ENCODE results near the gene ASIP. TPM values are rescaled to one million over a fixed set of nuclear protein-coding genes. Genes with fewer than 3 reads are reported as not detected.
"Not testable (repeated sequence)": the region's sequence is repeated elsewhere in the genome, so short reads cannot be mapped to it uniquely, and the experiment has no call there.

ASIP gene
- total RNA-seq, 1 experiment from 2014 or later = not detected

- H3K4me3 ChIP-seq (ENCODE audit: low read length) = no peak overlapping the region
- no peaks in the 10 kb centered on the region for H3K9me3 ChIP-seq (ENCODE audit: low read length)
- DNase-seq = no peak
- H3K79me2 ChIP-seq (ENCODE audit: low read length) = no peaks in the 10 kb centered on the region
- H3K9ac ChIP-seq (ENCODE audit: low read length) = no peak overlapping the region
- H3K27me3 ChIP-seq (ENCODE audit: low read length) = no peaks in the 10 kb centered on the region
- H3K36me3 ChIP-seq (ENCODE audit: insufficient read depth, low read length) = no peaks in the 10 kb centered on the region
- no peaks in the 10 kb centered on the region for H3K4me1 ChIP-seq (ENCODE audit: low read length)
- no peaks in the 10 kb centered on the region for H3K9me2 ChIP-seq (replicated peaks; ENCODE audit: insufficient read depth, low read length)
- H4K20me1 ChIP-seq (ENCODE audit: insufficient read depth, low read depth, low read length) = no peaks in the 10 kb centered on the region
- no peak overlapping the region for H3K27ac ChIP-seq (ENCODE audit: low read length)
- H2AFZ ChIP-seq (ENCODE audit: low read length) = no peak overlapping the region
- no peak overlapping the region for H3K4me2 ChIP-seq (ENCODE audit: low read depth, low read length, poor library complexity, severe bottlenecking)
Measured at GRCh38 chr20:34232494-34233087, 8.6 kb upstream of the ASIP start.

GRCh38 chr20:34233687-34234086 is 7.5 kb upstream of the ASIP start:
- DNase-seq = no peak
- no peak overlapping the region for H3K27ac ChIP-seq (ENCODE audit: low read length)
- H3K27me3 ChIP-seq (ENCODE audit: low read length) = no peaks in the 10 kb centered on the region
- H3K79me2 ChIP-seq (ENCODE audit: low read length) = no peaks in the 10 kb centered on the region
- no peaks in the 10 kb centered on the region for H3K9me2 ChIP-seq (replicated peaks; ENCODE audit: insufficient read depth, low read length)
- H3K4me2 ChIP-seq (ENCODE audit: low read depth, low read length, poor library complexity, severe bottlenecking) = no peak overlapping the region
- H3K4me3 ChIP-seq (ENCODE audit: low read length) = no peak overlapping the region
- no peaks in the 10 kb centered on the region for H3K9me3 ChIP-seq (ENCODE audit: low read length)
- no peak overlapping the region for H2AFZ ChIP-seq (ENCODE audit: low read length)
- H3K36me3 ChIP-seq (ENCODE audit: insufficient read depth, low read length) = no peaks in the 10 kb centered on the region
- no peak overlapping the region for H3K9ac ChIP-seq (ENCODE audit: low read length)
- H4K20me1 ChIP-seq (ENCODE audit: insufficient read depth, low read depth, low read length) = no peaks in the 10 kb centered on the region
- no peaks in the 10 kb centered on the region for H3K4me1 ChIP-seq (ENCODE audit: low read length)

- Histone ChIP-seq H3K79me2 (ENCODE audit: low read length) (no peaks in the 10 kb centered on the region), H3K9ac (ENCODE audit: low read length) (no peak overlapping the region), H3K4me2 (ENCODE audit: low read depth, low read length, poor library complexity, severe bottlenecking) (no peak overlapping the region), H2AFZ (ENCODE audit: low read length) (no peak overlapping the region), H3K4me3 (ENCODE audit: low read length) (no peak overlapping the region), H3K9me3 (ENCODE audit: low read length) (no peaks in the 10 kb centered on the region), H4K20me1 (ENCODE audit: insufficient read depth, low read depth, low read length) (no peaks in the 10 kb centered on the region), H3K27ac (ENCODE audit: low read length) (no peak overlapping the region), H3K4me1 (ENCODE audit: low read length) (no peaks in the 10 kb centered on the region), H3K9me2 (replicated peaks; ENCODE audit: insufficient read depth, low read length) (no peaks in the 10 kb centered on the region), H3K36me3 (ENCODE audit: insufficient read depth, low read length) (no peaks in the 10 kb centered on the region), H3K27me3 (ENCODE audit: low read length) (no peaks in the 10 kb centered on the region)
- no peak for DNase-seq
Measured at GRCh38 chr20:34235875-34236274, 5.3 kb upstream of the ASIP start.

- Histone ChIP-seq H3K9me3 (ENCODE audit: low read length) (no peaks in the 10 kb centered on the region), H3K27ac (ENCODE audit: low read length) (no peak overlapping the region), H2AFZ (ENCODE audit: low read length) (no peak overlapping the region), H3K36me3 (ENCODE audit: insufficient read depth, low read length) (no peaks in the 10 kb centered on the region), H3K27me3 (ENCODE audit: low read length) (no peaks in the 10 kb centered on the region), H3K9ac (ENCODE audit: low read length) (no peak overlapping the region), H3K9me2 (replicated peaks; ENCODE audit: insufficient read depth, low read length) (no peaks in the 10 kb centered on the region), H3K4me1 (ENCODE audit: low read length) (no peaks in the 10 kb centered on the region), H3K79me2 (ENCODE audit: low read length) (no peaks in the 10 kb centered on the region), H3K4me2 (ENCODE audit: low read depth, low read length, poor library complexity, severe bottlenecking) (no peak overlapping the region), H4K20me1 (ENCODE audit: insufficient read depth, low read depth, low read length) (no peaks in the 10 kb centered on the region), H3K4me3 (ENCODE audit: low read length) (no peak overlapping the region)
- no peak for DNase-seq
Measured at GRCh38 chr20:34237942-34238341, 3.3 kb upstream of the ASIP start.

- H3K27me3 ChIP-seq (ENCODE audit: low read length) = no peaks in the 10 kb centered on the region
- H3K9me2 ChIP-seq (replicated peaks; ENCODE audit: insufficient read depth, low read length) = no peaks in the 10 kb centered on the region
- H3K9me3 ChIP-seq (ENCODE audit: low read length) = no peaks in the 10 kb centered on the region
- H3K9ac ChIP-seq (ENCODE audit: low read length) = no peak overlapping the region
- H3K4me1 ChIP-seq (ENCODE audit: low read length) = no peaks in the 10 kb centered on the region
- H3K4me3 ChIP-seq (ENCODE audit: low read length) = no peak overlapping the region
- H2AFZ ChIP-seq (ENCODE audit: low read length) = no peak overlapping the region
- no peak overlapping the region for H3K4me2 ChIP-seq (ENCODE audit: low read depth, low read length, poor library complexity, severe bottlenecking)
- H3K27ac ChIP-seq (ENCODE audit: low read length) = no peak overlapping the region
- no peaks in the 10 kb centered on the region for H3K36me3 ChIP-seq (ENCODE audit: insufficient read depth, low read length)
- no peak for DNase-seq
- no peaks in the 10 kb centered on the region for H3K79me2 ChIP-seq (ENCODE audit: low read length)
- H4K20me1 ChIP-seq (ENCODE audit: insufficient read depth, low read depth, low read length) = no peaks in the 10 kb centered on the region
Measured at GRCh38 chr20:34240121-34240520, 1.1 kb upstream of the ASIP start.

- H3K4me3 ChIP-seq (ENCODE audit: low read length) = not testable (repeated sequence)
Measured at GRCh38 chr20:34242015-34242414, 792 bp downstream of the ASIP start.

GRCh38 chr20:34242879-34243278 is 1.7 kb downstream of the ASIP start:
- Histone ChIP-seq H3K27ac (ENCODE audit: low read length) (no peak overlapping the region), H3K27me3 (ENCODE audit: low read length) (no peaks in the 10 kb centered on the region), H3K4me2 (ENCODE audit: low read depth, low read length, poor library complexity, severe bottlenecking) (no peak overlapping the region), H2AFZ (ENCODE audit: low read length) (no peak overlapping the region), H3K9me3 (ENCODE audit: low read length) (no peaks in the 10 kb centered on the region), H3K4me1 (ENCODE audit: low read length) (no peaks in the 10 kb centered on the region), H3K36me3 (ENCODE audit: insufficient read depth, low read length) (no peaks in the 10 kb centered on the region), H3K9me2 (replicated peaks; ENCODE audit: insufficient read depth, low read length) (no peaks in the 10 kb centered on the region), H3K9ac (ENCODE audit: low read length) (no peak overlapping the region), H4K20me1 (ENCODE audit: insufficient read depth, low read depth, low read length) (no peaks in the 10 kb centered on the region), H3K4me3 (ENCODE audit: low read length) (no peak overlapping the region), H3K79me2 (ENCODE audit: low read length) (no peaks in the 10 kb centered on the region)
- no peak for DNase-seq

More at GRCh38 chr20:34242015-34242414, 792 bp downstream of the ASIP start:
- not testable (repeated sequence) for H3K9me2 ChIP-seq (replicated peaks; ENCODE audit: insufficient read depth, low read length); DNase-seq; H3K36me3 ChIP-seq (ENCODE audit: insufficient read depth, low read length); H4K20me1 ChIP-seq (ENCODE audit: insufficient read depth, low read depth, low read length); H2AFZ ChIP-seq (ENCODE audit: low read length); H3K27ac ChIP-seq (ENCODE audit: low read length); H3K27me3 ChIP-seq (ENCODE audit: low read length); H3K4me1 ChIP-seq (ENCODE audit: low read length); H3K4me2 ChIP-seq (ENCODE audit: low read depth, low read length, poor library complexity, severe bottlenecking); H3K9me3 ChIP-seq (ENCODE audit: low read length); H3K79me2 ChIP-seq (ENCODE audit: low read length); H3K9ac ChIP-seq (ENCODE audit: low read length)

- Histone ChIP-seq H3K27ac (ENCODE audit: low read length) (no peak overlapping the region), H3K36me3 (ENCODE audit: insufficient read depth, low read length) (no peaks in the 10 kb centered on the region), H3K9ac (ENCODE audit: low read length) (no peak overlapping the region), H3K79me2 (ENCODE audit: low read length) (no peaks in the 10 kb centered on the region), H3K9me2 (replicated peaks; ENCODE audit: insufficient read depth, low read length) (no peaks in the 10 kb centered on the region), H3K27me3 (ENCODE audit: low read length) (no peaks in the 10 kb centered on the region), H3K9me3 (ENCODE audit: low read length) (no peaks in the 10 kb centered on the region), H2AFZ (ENCODE audit: low read length) (no peak overlapping the region), H3K4me1 (ENCODE audit: low read length) (no peaks in the 10 kb centered on the region), H3K4me3 (ENCODE audit: low read length) (no peak overlapping the region), H3K4me2 (ENCODE audit: low read depth, low read length, poor library complexity, severe bottlenecking) (no peak overlapping the region), H4K20me1 (ENCODE audit: insufficient read depth, low read depth, low read length) (no peaks in the 10 kb centered on the region)
- no peak for DNase-seq
Measured at GRCh38 chr20:34243377-34243776, 2.2 kb downstream of the ASIP start.

All from Karpas-422 (cell line).